ENCODE measurements around the gene SAP25. TPM values are rescaled to one million over a fixed set of nuclear protein-coding genes. Genes with fewer than 3 reads are reported as not detected.

The SAP25 gene
- total and polyA plus RNA-seq, 2 of the 4 experiments (the other 2 are of a cell fraction), result 1.8 TPM; not detected in 1

DNA sequence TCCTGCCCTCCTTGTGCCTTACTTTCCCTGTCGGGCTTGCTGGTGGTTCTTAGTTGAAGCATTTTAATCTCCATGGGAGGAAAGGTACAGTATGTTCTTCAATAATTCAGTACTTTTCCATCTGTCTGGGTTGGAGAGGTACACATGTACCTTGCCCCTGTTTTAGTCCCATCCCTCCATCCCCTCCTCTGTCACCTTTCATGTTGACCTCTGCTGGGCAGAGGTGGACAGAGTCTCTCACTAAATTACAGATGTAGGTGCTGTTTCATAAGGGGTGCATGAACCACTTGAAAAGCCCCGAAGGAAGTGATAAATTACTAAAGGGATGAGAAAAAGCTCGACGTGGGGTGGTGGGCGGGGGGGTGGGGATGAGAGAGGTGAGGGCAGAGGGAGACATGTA lies 29.3 kb downstream of the SAP25 start:
- DNase-seq (no peak), ATAC-seq (ENCODE audit: low read depth) (no peak)
- H2BK15ac ChIP-seq (ENCODE audit: low read depth, low read length), result 0 out of 3 replicates have a peak overlapping the region, but pooled peaks have one; percentile 63
- H3K4me3 ChIP-seq (ENCODE audit: insufficient read depth, low read depth, low read length), result no peak overlapping the region
- TF ChIP-seq MAFK (IDR thresholded peaks at IDR 0.05; ENCODE audit: low read depth, low read length), result no peak
- TF ChIP-seq CEBPB (IDR thresholded peaks at IDR 0.05; ENCODE audit: low read depth, low read length), result no peak
- TF ChIP-seq, protein P1, sequence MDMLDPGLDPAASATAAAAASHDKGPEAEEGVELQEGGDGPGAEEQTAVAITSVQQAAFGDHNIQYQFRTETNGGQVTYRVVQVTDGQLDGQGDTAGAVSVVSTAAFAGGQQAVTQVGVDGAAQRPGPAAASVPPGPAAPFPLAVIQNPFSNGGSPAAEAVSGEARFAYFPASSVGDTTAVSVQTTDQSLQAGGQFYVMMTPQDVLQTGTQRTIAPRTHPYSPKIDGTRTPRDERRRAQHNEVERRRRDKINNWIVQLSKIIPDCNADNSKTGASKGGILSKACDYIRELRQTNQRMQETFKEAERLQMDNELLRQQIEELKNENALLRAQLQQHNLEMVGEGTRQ (IDR thresholded peaks at IDR 0.05; ENCODE audit: low read depth, low read length), result no peak
- no peak for TF ChIP-seq RAD21 (IDR thresholded peaks at IDR 0.05; ENCODE audit: low read length)
- no peak for TF ChIP-seq BHLHE40 (IDR thresholded peaks at IDR 0.05; ENCODE audit: low read depth, low read length)
- no peak for TF ChIP-seq SMC3 (IDR thresholded peaks at IDR 0.05; ENCODE audit: low read depth, low read length)
- TF ChIP-seq RCOR1 (IDR thresholded peaks at IDR 0.05; ENCODE audit: insufficient replicate concordance, low read length), result no peak
- no peak for TF ChIP-seq NFE2L2 (IDR thresholded peaks at IDR 0.05; ENCODE audit: low read depth, low read length)
- TF ChIP-seq CHD1 (IDR thresholded peaks at IDR 0.05; ENCODE audit: low read depth, low read length), result no peak
- no peak for TF ChIP-seq MXI1 (IDR thresholded peaks at IDR 0.05; ENCODE audit: borderline replicate concordance, low read depth, low read length)
- TF ChIP-seq FOS (IDR thresholded peaks at IDR 0.05; ENCODE audit: low read depth, low read length), result no peak
- TF ChIP-seq MAZ (IDR thresholded peaks at IDR 0.05; ENCODE audit: borderline replicate concordance, low read depth, low read length), result no peak
- TF ChIP-seq, protein P2, sequence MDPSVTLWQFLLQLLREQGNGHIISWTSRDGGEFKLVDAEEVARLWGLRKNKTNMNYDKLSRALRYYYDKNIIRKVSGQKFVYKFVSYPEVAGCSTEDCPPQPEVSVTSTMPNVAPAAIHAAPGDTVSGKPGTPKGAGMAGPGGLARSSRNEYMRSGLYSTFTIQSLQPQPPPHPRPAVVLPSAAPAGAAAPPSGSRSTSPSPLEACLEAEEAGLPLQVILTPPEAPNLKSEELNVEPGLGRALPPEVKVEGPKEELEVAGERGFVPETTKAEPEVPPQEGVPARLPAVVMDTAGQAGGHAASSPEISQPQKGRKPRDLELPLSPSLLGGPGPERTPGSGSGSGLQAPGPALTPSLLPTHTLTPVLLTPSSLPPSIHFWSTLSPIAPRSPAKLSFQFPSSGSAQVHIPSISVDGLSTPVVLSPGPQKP (IDR thresholded peaks at IDR 0.05; ENCODE audit: borderline replicate concordance, low read depth, low read length), result no peak
- no peak for TF ChIP-seq RFX5 (IDR thresholded peaks at IDR 0.05; ENCODE audit: low read depth, low read length)
- TF ChIP-seq, protein P3, sequence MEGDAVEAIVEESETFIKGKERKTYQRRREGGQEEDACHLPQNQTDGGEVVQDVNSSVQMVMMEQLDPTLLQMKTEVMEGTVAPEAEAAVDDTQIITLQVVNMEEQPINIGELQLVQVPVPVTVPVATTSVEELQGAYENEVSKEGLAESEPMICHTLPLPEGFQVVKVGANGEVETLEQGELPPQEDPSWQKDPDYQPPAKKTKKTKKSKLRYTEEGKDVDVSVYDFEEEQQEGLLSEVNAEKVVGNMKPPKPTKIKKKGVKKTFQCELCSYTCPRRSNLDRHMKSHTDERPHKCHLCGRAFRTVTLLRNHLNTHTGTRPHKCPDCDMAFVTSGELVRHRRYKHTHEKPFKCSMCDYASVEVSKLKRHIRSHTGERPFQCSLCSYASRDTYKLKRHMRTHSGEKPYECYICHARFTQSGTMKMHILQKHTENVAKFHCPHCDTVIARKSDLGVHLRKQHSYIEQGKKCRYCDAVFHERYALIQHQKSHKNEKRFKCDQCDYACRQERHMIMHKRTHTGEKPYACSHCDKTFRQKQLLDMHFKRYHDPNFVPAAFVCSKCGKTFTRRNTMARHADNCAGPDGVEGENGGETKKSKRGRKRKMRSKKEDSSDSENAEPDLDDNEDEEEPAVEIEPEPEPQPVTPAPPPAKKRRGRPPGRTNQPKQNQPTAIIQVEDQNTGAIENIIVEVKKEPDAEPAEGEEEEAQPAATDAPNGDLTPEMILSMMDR (conservative IDR thresholded peaks at IDR 0.05; ENCODE audit: low read depth, low read length), result no peak
- no peak for TF ChIP-seq POLR2A (IDR thresholded peaks at IDR 0.05; ENCODE audit: low read depth, low read length)
- peaks cover 27% of the 10 kb centered on the region for H3K9me1 ChIP-seq (ENCODE audit: insufficient read depth, low read length)
- H4K20me1 ChIP-seq (ENCODE audit: insufficient read depth, low read length), result no peaks in the 10 kb centered on the region
- in situ Hi-C loops (cut with MboI; ENCODE audit: low sequenced_read_pairs), result loop anchor here (5.0 kb wide), 1 partner anchor 62 kb away; the partner anchor contains the start of gene NYAP1
- no peak overlapping the region for H2BK120ac ChIP-seq (ENCODE audit: low read depth, low read length)
- peak overlapping the region; percentile 43; the same call in 1 of the 2 replicates for H4K91ac ChIP-seq (ENCODE audit: insufficient read depth, low read depth, low read length)
- peaks cover 31% of the 10 kb centered on the region for H3K4me1 ChIP-seq (ENCODE audit: control insufficient read depth, insufficient read depth, low read length)
- no peak overlapping the region for H3K9ac ChIP-seq (ENCODE audit: low read depth, low read length)
- H4K8ac ChIP-seq (ENCODE audit: low read depth in 2 of 2, low read length in 2 of 2), result no peak overlapping the region
- dilution Hi-C loops (cut with HindIII; ENCODE audit: low sequenced_read_pairs, unreplicated experiment), result no loop called here
- H2AK5ac ChIP-seq (ENCODE audit: low read depth, low read length), result no peak overlapping the region; the same call in 1 of the 2 replicates
- H2BK20ac ChIP-seq (ENCODE audit: low read depth, low read length), result no peak overlapping the region; the same call in 1 of the 2 replicates
- no peak overlapping the region for H2AK9ac ChIP-seq (replicated peaks; ENCODE audit: low read depth, low read length, poor library complexity)
- H4K5ac ChIP-seq (ENCODE audit: low read depth, low read length), result no peak overlapping the region
- no peak overlapping the region for H3K14ac ChIP-seq (replicated peaks; ENCODE audit: low read depth, low read length)
- H3K36me3 ChIP-seq (ENCODE audit: control insufficient read depth, insufficient read depth, low read length), result no peaks in the 10 kb centered on the region
- WGBS, 2 experiments (ENCODE audit: extremely low coverage in 2 of 2, insufficient read length in 1 of 2), result no CpG with 5 or more reads among the region's 5 CpGs
- no peak overlapping the region for H3K56ac ChIP-seq (ENCODE audit: extremely low read depth, insufficient read depth, low read length)
- no peak overlapping the region for H3K27ac ChIP-seq (ENCODE audit: insufficient read depth, low read length)
- H3K27me3 ChIP-seq (ENCODE audit: control insufficient read depth, insufficient read depth, low read length), result no peaks in the 10 kb centered on the region
- intact Hi-C loops (cut with micrococcal nuclease), result no loop called here
- ChIA-PET CTCF (interaction anchor here (0.7 kb wide), 1 partner anchor 28 kb away, joined by 3 read pairs; no protein-coding TSS in a partner anchor), POLR2A (ENCODE audit: unreplicated experiment) (no interaction called here)
- no peak overlapping the region for H2BK5ac ChIP-seq (ENCODE audit: low read depth, low read length, poor library complexity, severe bottlenecking)
- H3K18ac ChIP-seq (ENCODE audit: low read depth, low read length), result no peak overlapping the region
- BruUV-seq (replicated peaks), result no TSS peak
- H3K79me1 ChIP-seq (ENCODE audit: low read depth in 1 of 2, low read length in 2 of 2), result peaks cover 27 to 51% of the 10 kb centered on the region in 2 experiments
- no peak overlapping the region for H3K4me2 ChIP-seq (ENCODE audit: low read depth, low read length)
- no peaks in the 10 kb centered on the region for H3K9me3 ChIP-seq (ENCODE audit: control insufficient read depth, insufficient read depth, low read length)
- H3K4ac ChIP-seq (ENCODE audit: low read depth, low read length), result peak overlapping the region; percentile 71; the same call in 1 of the 2 replicates
- no peak overlapping the region for H3K23ac ChIP-seq (ENCODE audit: low read depth, low read length)
- H2AFZ ChIP-seq (replicated peaks; ENCODE audit: low read length, poor library complexity), result no peak overlapping the region
